Activated CD8-positive, alpha-beta memory T cell treated with anti-CD3 and anti-CD28 coated beads, Interleukin-2, amount 10 ng/mL, durations not matched to agents 7 days and 5 days (primary cell): ENCODE measurements around the gene SLC9A5. TPM values are rescaled to one million over a fixed set of nuclear protein-coding genes. Genes with fewer than 3 reads are reported as not detected.

Experiments used
- ATAC-seq: fragments of 150-1000 bp; cut with Tn5 transposase; one replicate; pipeline ENCODE4 v1.10.0; 2021; ENCODE audit warnings: moderate library complexity
- CTCF ChIA-PET: fragments of 350-600 bp; sonication (Branson Sonifier 250); formaldehyde crosslinking; loops from one replicate; lab custom pipeline; 2021; ENCODE audit warnings: antibody characterized with exemption; lab: Charles Lee
- DNase-seq: peaks from one replicate; pipeline ENCODE4 v3.0.0-alpha.2; 2020
- H3K27ac Mint-ChIP-seq: one replicate; pipeline ENCODE4 v1.8.0; 2021; ENCODE audit warnings: mild to moderate bottlenecking, mixed read lengths
- H3K27me3 Mint-ChIP-seq: one replicate; pipeline ENCODE4 v1.8.0; 2021; ENCODE audit warnings: mixed read lengths
- H3K36me3 Mint-ChIP-seq: one replicate; pipeline ENCODE4 v1.8.0; 2021; ENCODE audit warnings: mild to moderate bottlenecking, mixed read lengths
- H3K4me1 Mint-ChIP-seq: one replicate; pipeline ENCODE4 v1.8.0; 2021; ENCODE audit warnings: mixed read lengths
- H3K4me3 Mint-ChIP-seq: one replicate; pipeline ENCODE4 v1.8.0; 2021; ENCODE audit warnings: mild to moderate bottlenecking, moderate library complexity, mixed read lengths
- H3K9me3 Mint-ChIP-seq: one replicate; pipeline ENCODE4 v1.8.0; 2022; ENCODE audit warnings: low read depth, mixed read lengths
- total RNA-seq, 2 experiments: library from RNA; stranded (reverse); gene quantifications; one replicate each; pipeline ENCODE4 v1.2.3, GENCODE V29; 2021

The SLC9A5 gene, protein sequence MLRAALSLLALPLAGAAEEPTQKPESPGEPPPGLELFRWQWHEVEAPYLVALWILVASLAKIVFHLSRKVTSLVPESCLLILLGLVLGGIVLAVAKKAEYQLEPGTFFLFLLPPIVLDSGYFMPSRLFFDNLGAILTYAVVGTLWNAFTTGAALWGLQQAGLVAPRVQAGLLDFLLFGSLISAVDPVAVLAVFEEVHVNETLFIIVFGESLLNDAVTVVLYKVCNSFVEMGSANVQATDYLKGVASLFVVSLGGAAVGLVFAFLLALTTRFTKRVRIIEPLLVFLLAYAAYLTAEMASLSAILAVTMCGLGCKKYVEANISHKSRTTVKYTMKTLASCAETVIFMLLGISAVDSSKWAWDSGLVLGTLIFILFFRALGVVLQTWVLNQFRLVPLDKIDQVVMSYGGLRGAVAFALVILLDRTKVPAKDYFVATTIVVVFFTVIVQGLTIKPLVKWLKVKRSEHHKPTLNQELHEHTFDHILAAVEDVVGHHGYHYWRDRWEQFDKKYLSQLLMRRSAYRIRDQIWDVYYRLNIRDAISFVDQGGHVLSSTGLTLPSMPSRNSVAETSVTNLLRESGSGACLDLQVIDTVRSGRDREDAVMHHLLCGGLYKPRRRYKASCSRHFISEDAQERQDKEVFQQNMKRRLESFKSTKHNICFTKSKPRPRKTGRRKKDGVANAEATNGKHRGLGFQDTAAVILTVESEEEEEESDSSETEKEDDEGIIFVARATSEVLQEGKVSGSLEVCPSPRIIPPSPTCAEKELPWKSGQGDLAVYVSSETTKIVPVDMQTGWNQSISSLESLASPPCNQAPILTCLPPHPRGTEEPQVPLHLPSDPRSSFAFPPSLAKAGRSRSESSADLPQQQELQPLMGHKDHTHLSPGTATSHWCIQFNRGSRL
- total RNA-seq = 1 to 10 TPM; 5.4 to 6.2 TPM

DNA sequence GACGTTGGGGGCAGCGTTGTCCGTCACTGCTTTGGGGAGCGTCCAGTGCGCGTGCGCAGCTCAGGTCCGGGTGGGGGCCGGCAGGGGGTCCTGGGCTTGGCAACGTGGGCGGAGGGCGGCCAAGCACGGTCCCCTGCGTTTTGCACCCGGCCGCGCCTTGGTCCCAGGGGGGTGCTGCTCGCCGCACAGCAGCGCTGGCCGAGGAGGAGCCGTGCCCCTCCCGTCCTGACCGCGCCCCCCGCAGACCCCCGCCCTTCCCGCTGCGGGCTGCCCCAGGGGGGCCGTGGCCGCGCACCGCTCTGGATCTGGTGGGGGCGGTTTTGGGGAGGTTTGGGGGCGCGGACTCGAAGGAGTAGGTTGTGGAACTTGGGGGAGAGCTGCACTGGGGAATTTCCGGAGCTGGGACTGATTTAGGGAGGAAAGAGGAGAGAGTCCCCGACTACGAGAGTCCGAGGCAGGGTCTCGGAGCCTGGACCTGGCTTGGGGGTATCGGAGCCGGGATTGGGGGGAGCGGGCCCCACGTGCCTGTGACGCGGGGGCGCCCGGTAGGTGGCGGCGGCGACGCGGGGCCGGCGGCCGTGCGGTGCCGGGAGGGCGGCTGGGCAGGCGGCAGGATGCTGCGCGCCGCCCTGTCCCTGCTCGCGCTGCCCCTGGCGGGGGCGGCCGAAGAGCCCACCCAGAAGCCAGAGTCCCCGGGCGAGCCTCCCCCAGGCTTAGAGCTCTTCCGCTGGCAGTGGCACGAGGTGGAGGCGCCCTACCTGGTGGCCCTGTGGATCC is at the start of gene SLC9A5:
SLC9A5 (plus strand) TSS at position 579 of the 777 bp plus-strand sequence; CDS start at position 615, 36 bp downstream.
- Mint-ChIP-seq H3K4me1 (peaks cover 40% of the 10 kb centered on the region), H3K27me3 (peaks cover 12% of the 10 kb centered on the region), H3K4me3 (peak within 1 kb of the TSS; percentile 87), H3K36me3 (no peaks in the 10 kb centered on the region), H3K27ac (peak within 1 kb of the TSS; percentile 93), H3K9me3 (no peaks in the 10 kb centered on the region)
- CTCF ChIA-PET = interaction anchor here (0.7 to 5.8 kb wide), 16 partner anchors 12 to 354 kb away, joined by 3 to 41 read pairs (median 3); partner anchors contain the start of genes B3GNT9, E2F4, FBXL8 and TMEM208
- ATAC-seq (peak; percentile 15), DNase-seq (peak; percentile 56)

DNA sequence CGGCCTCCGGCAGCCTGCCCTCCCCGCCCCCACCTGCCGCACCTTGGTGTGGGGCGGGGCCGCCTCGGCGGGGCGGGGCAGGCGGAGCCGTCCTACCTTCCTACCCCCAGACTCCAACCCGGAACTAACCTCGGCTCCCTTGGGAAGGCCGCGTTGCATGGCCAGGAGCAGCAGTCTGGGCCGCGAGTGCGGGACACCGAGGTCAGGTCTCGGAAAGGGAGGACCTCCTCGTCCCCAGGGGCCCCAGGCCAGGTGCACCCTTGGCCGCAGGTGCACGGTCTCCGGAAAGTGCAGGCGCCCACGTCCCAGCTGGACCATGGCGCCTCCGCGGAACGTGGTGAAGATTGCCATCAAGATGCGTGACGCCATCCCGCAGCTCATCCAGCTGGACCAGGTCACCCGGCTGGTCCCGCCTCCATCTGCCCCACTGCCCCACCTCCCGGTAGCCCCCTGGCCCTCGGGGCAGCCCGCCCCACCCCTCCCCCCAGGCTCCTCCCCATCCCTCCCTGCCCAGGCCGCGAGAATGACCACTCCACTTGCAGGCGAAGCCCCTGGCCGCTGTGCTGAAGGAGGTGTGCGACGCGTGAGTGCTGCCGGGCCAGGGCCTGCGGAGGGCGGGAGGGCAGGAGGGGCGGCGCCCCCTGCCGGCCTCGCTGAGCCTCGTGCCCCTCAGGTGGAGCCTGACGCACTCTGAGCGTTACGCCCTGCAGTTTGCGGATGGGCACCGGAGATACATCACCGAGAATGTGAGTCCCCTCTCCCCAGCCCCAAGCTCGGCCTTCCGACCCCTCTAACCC is 49.6 kb upstream of the SLC9A5 start, which contains the start of gene ELMO3:
ELMO3 (plus strand) TSS at position 121 of the 797 bp plus-strand sequence; CDS start at position 317, 196 bp downstream.
- Mint-ChIP-seq H3K36me3 (peaks cover 39% of the 10 kb centered on the region), H3K27me3 (no peaks in the 10 kb centered on the region), H3K27ac (no peak within 1 kb of the TSS), H3K4me3 (no peak within 1 kb of the TSS), H3K9me3 (no peaks in the 10 kb centered on the region), H3K4me1 (peaks cover 26% of the 10 kb centered on the region)
- no peak for ATAC-seq
- DNase-seq = no peak
- CTCF ChIA-PET = interaction anchor here (1.0 to 3.2 kb wide), 5 partner anchors 9 to 246 kb away, joined by 4 to 19 read pairs (median 6); partner anchors contain the start of genes FHOD1 and TMEM208

DNA sequence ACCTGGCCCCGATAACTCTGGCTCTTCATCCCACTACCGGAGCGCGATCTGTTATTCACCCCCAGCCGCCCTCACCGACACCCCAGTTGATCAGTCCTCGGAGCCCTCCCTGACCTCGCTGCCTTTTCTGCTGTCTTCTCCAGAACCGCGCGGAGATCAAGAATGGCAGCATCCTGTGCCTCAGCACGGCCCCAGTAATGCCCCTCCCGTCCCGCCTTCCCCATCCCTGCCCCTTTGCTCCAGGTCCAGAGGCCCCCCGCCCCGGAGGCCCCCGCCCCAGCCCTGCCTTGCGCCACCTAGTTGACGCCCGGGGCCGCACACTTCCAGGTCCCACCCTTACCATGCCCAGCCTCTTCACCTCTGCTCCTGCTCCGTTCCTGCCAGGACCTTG is 49.0 kb upstream of the SLC9A5 start:
- CTCF ChIA-PET = interaction anchor here (2.7 kb wide), 1 partner anchor 9 kb away, joined by 9 read pairs; no protein-coding TSS in a partner anchor
- ATAC-seq (no peak), DNase-seq (no peak)
- no peaks in the 10 kb centered on the region for H3K9me3 Mint-ChIP-seq
- no peaks in the 10 kb centered on the region for H3K27me3 Mint-ChIP-seq
- H3K27ac Mint-ChIP-seq = no peak overlapping the region
- H3K4me3 Mint-ChIP-seq = no peak overlapping the region
- H3K36me3 Mint-ChIP-seq = peaks cover 35% of the 10 kb centered on the region
- peaks cover 20% of the 10 kb centered on the region for H3K4me1 Mint-ChIP-seq

DNA sequence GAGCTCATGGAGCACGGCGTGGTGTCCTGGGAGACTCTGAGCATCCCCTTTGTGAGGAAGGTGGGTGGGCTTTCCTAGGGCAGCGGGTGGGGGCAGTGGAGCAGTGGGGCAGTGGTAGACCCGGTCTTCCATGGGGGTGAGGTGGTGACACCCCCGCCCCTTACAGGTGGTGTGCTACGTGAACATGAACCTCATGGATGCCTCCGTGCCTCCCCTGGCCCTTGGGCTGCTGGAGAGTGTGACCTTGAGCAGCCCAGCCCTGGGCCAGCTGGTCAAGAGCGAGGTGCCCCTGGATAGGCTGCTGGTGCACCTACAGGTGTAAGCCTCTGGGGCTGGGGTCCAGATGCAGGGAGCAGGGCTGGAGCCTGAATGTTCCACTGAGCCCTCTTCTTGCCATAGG is 48.3 kb upstream of the SLC9A5 start:
- H3K4me3 Mint-ChIP-seq = no peak overlapping the region
- ATAC-seq = no peak
- peaks cover 15% of the 10 kb centered on the region for H3K4me1 Mint-ChIP-seq
- no peaks in the 10 kb centered on the region for H3K27me3 Mint-ChIP-seq
- DNase-seq = no peak
- CTCF ChIA-PET = no interaction called here
- H3K9me3 Mint-ChIP-seq = no peaks in the 10 kb centered on the region
- no peak overlapping the region for H3K27ac Mint-ChIP-seq
- H3K36me3 Mint-ChIP-seq = peaks cover 29% of the 10 kb centered on the region

DNA sequence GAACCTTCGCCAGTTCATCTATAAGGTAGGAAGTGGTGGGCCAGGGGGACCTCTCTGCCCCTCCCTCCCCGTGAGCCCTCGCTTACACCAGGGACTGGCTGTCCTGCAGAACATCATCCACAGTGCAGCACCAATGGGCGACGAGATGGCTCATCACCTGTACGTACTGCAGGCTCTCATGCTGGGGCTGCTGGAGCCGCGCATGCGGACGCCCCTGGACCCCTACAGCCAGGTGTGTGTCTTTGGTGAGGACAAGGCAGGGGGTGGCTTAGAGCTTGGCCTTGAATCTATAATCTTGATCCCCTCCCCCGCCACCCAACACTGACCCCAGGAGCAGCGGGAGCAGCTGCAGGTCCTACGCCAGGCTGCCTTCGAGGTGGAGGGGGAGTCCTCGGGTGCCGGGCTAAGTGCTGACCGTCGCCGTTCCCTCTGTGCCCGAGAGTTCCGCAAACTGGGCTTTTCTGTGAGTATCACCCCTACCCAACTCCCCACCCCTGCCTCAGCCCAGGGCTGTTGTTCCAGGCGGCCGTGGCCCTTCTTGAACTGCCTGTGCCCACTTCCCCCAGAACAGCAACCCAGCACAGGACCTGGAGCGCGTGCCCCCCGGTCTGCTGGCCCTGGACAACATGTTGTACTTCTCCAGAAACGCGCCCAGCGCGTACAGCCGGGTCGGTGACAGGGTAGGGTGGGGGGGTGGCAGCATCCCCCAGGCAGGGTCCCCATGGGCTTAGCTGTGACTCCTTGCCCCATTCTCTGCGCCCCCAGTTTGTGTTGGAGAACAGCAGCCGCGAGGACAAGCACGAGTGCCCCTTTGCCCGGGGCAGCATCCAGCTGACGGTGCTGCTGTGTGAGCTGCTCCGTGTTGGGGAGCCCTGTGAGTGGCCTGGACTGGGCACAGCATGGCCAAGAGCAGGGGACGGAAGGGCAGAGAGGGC is 47.1 kb upstream of the SLC9A5 start:
- H3K27me3 Mint-ChIP-seq = no peaks in the 10 kb centered on the region
- H3K9me3 Mint-ChIP-seq = no peaks in the 10 kb centered on the region
- H3K36me3 Mint-ChIP-seq = peaks cover 19% of the 10 kb centered on the region
- H3K27ac Mint-ChIP-seq = no peak overlapping the region
- DNase-seq (no peak), ATAC-seq (no peak)
- H3K4me3 Mint-ChIP-seq = no peak overlapping the region
- peaks cover 4% of the 10 kb centered on the region for H3K4me1 Mint-ChIP-seq
- CTCF ChIA-PET = no interaction called here

DNA sequence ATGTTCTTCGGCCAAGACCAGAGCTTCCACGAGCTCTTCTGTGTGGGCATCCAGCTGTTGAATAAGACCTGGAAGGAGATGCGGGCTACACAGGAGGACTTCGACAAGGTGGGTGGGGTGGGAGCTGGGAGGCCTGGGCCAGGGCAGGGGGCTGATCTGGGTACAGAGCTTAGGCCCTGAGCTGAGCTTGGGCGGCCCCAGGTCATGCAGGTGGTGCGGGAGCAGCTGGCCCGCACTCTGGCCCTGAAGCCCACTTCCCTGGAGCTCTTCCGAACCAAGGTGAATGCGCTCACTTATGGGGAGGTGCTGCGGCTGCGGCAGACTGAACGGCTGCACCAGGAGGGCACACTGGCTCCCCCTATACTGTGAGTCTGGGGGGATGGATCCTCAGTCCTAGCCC is 46.4 kb upstream of the SLC9A5 start:
- H3K36me3 Mint-ChIP-seq = peaks cover 14% of the 10 kb centered on the region
- CTCF ChIA-PET = interaction anchor here (1.2 kb wide), 1 partner anchor 9 kb away, joined by 3 read pairs; no protein-coding TSS in a partner anchor
- ATAC-seq (no peak), DNase-seq (no peak)
- no peak overlapping the region for H3K4me3 Mint-ChIP-seq
- no peaks in the 10 kb centered on the region for H3K27me3 Mint-ChIP-seq
- H3K4me1 Mint-ChIP-seq = no peaks in the 10 kb centered on the region
- H3K9me3 Mint-ChIP-seq = no peaks in the 10 kb centered on the region
- H3K27ac Mint-ChIP-seq = no peak overlapping the region

DNA sequence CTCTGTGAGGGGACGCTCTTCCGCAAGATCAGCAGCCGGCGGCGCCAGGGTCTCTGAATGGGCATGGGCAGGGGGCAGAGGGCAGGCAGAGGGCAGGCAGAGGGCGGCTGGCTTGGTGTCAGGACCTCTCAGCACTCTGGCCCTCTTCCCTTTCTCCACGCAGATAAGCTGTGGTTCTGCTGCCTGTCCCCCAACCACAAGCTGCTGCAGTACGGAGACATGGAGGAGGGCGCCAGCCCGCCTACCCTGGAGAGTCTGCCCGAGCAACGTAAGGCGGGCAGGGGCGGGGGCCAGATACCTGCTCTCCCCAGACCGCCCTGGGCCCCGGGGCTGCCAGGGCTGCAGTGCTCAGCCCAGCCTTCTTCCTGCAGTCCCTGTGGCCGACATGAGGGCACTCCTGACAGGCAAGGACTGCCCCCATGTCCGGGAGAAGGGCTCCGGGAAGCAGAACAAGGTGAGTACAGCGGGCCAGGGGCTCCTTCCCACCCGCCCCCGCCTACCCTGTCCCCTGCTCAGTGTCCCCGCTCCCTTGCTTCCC is 45.8 kb upstream of the SLC9A5 start:
- no peaks in the 10 kb centered on the region for H3K4me1 Mint-ChIP-seq
- H3K4me3 Mint-ChIP-seq = no peak overlapping the region
- ATAC-seq (no peak), DNase-seq (no peak)
- H3K27ac Mint-ChIP-seq = no peak overlapping the region
- no peaks in the 10 kb centered on the region for H3K27me3 Mint-ChIP-seq
- peaks cover 9% of the 10 kb centered on the region for H3K36me3 Mint-ChIP-seq
- CTCF ChIA-PET = interaction anchor here (1.2 kb wide), 1 partner anchor 9 kb away, joined by 3 read pairs; no protein-coding TSS in a partner anchor
- H3K9me3 Mint-ChIP-seq = no peaks in the 10 kb centered on the region

DNA sequence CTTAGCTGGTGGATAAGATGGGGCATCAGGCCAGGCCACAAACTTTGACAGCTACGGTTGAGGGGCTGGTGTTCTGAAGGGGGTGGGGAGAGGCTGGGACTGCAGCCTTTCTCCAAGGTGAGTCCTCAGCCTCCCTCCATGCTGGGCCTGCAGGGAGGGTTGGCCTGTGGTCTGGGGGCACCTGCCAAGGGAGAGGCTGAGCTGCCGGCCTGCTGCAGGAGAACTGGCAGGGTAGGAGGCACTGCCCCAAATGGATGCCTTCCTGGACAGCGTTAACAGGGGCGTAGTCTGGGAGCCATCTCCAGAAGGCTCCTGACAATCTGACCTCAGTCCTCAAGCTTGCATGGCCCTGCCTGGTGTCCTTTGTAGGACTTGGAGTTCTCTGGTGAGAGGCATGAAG is 44.7 kb upstream of the SLC9A5 start:
- Mint-ChIP-seq H3K36me3 (peaks cover 7% of the 10 kb centered on the region), H3K27me3 (no peaks in the 10 kb centered on the region), H3K27ac (no peak overlapping the region), H3K9me3 (no peaks in the 10 kb centered on the region), H3K4me1 (no peaks in the 10 kb centered on the region), H3K4me3 (no peak overlapping the region)
- no peak for DNase-seq
- ATAC-seq = no peak
- CTCF ChIA-PET = interaction anchor here (1.0 kb wide), 1 partner anchor 15 kb away, joined by 3 read pairs; no protein-coding TSS in a partner anchor

DNA sequence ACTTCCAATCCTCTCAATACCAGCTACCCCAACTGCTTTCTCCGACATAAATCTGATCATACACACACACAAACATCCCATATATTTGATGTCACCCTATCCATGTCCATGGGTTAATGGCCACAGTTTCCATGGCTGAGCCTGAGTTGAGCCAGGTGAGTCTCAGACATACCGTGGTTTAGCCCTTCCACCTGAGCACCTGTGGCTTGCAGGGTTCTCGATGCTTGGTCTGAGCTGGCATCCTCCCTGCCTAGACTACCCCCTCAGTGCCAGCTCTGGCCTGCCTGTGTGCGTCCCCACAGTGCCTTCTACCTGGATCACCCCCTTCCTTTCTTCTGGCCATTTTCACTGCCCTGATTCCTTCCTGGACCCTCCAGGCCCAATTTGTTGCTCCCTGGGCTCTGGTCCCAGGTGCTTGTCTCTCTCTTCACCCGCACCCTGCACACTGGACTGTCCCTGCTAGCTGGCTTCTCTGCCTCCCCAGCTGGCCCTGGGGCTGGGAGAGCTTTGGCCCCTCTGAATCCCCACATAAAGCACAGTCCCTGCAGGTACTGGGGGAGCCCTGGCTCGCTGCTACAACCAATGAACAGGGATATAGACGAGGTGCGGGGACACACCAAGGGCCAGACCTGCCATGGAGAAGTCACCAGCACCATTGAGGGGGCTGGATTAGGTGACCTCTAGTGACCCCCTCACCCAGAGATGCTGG is 42.5 kb upstream of the SLC9A5 start:
- no peak for DNase-seq
- H3K36me3 Mint-ChIP-seq = peaks cover under 1% of the 10 kb centered on the region
- H3K27me3 Mint-ChIP-seq = no peaks in the 10 kb centered on the region
- no peak overlapping the region for H3K4me3 Mint-ChIP-seq
- no peaks in the 10 kb centered on the region for H3K4me1 Mint-ChIP-seq
- no peak overlapping the region for H3K27ac Mint-ChIP-seq
- no peaks in the 10 kb centered on the region for H3K9me3 Mint-ChIP-seq
- CTCF ChIA-PET = no interaction called here
- ATAC-seq = no peak

DNA sequence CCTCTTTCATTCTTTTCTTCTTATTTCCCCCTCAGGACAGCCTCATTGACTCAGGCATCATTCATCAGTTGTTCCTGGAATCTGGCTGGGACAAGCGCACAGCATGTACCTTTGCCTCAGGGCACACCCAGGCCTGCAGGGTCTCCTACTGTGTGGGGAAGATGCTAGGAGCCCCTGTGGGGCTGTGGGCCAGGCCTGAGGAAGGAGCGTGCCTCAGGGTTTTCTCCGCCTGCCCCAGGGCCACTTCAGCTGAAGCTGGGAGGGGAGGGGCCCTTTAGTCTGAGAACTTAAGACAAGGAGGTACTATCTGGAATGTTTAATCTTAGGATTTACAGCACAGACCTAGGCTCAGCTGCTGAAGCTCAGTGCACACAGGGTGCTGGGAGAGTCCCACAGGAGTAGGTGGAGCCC is 41.9 kb upstream of the SLC9A5 start:
- CTCF ChIA-PET = interaction anchor here (0.6 kb wide), 1 partner anchor 12 kb away, joined by 3 read pairs; no protein-coding TSS in a partner anchor
- no peak for ATAC-seq

More for the DNA sequence above, 41.9 kb upstream of the SLC9A5 start:
- Mint-ChIP-seq H3K36me3 (no peaks in the 10 kb centered on the region), H3K4me3 (no peak overlapping the region), H3K27me3 (no peaks in the 10 kb centered on the region), H3K4me1 (no peaks in the 10 kb centered on the region), H3K9me3 (no peaks in the 10 kb centered on the region), H3K27ac (no peak overlapping the region)
- no peak for DNase-seq
